WTC11 (cell line): ENCODE measurements around the gene CCL8. TPM values are rescaled to one million over a fixed set of nuclear protein-coding genes. Genes with fewer than 3 reads are reported as not detected.

Experiments used
- ATAC-seq: fragments of 200-7000 bp; cut with Tn5 transposase; 2 replicates; pipeline ENCODE4 v1.10.0; 2021; ENCODE audit warnings: mild to moderate bottlenecking, moderate library complexity
- CTCF ChIA-PET: fragments of 300-600 bp; sonication (Branson Sonifier 250); formaldehyde crosslinking; loops from one replicate; lab custom pipeline; 2021; ENCODE audit warnings: antibody characterized with exemption; lab: Charles Lee
- POLR2A ChIA-PET: fragments of 350-600 bp; sonication (Branson Sonifier 250); formaldehyde crosslinking; loops from one replicate; lab custom pipeline; 2021; ENCODE audit warnings: antibody characterized with exemption; lab: Charles Lee
- DNase-seq: peaks from one replicate; pipeline ENCODE4 v3.0.0; 2021; ENCODE audit warnings: low spot score
- H3K27ac Mint-ChIP-seq: 2 replicates; pipeline ENCODE4 v1.8.0; 2021; ENCODE audit warnings: mixed read lengths
- H3K27me3 Mint-ChIP-seq: 2 replicates; pipeline ENCODE4 v1.8.0; 2021; ENCODE audit warnings: low read depth, mild to moderate bottlenecking, moderate library complexity, mixed read lengths
- H3K36me3 Mint-ChIP-seq: 2 replicates; pipeline ENCODE4 v1.8.0; 2021; ENCODE audit warnings: mixed read lengths
- H3K4me1 Mint-ChIP-seq: 2 replicates; pipeline ENCODE4 v1.8.0; 2022; ENCODE audit warnings: mixed read lengths
- H3K4me3 Mint-ChIP-seq: 2 replicates; pipeline ENCODE4 v1.8.0; 2021; ENCODE audit warnings: mild to moderate bottlenecking, moderate library complexity, mixed read lengths
- H3K9me3 Mint-ChIP-seq: 2 replicates; pipeline ENCODE4 v1.8.0; 2021; ENCODE audit warnings: mixed read lengths
- ATF1 ChIP-seq: sonication (generic); formaldehyde crosslinking; IDR thresholded peaks from 2 replicates; pipeline ENCODE4 v1.8.1; 2023; ENCODE audit warnings: mild to moderate bottlenecking, moderate library complexity, missing genetic modification reagents
- CBFB ChIP-seq: sonication (generic); formaldehyde crosslinking; IDR thresholded peaks from 2 replicates; pipeline ENCODE4 v1.8.1; 2022; ENCODE audit warnings: mild to moderate bottlenecking, low read depth, missing genetic modification reagents
- ELF4 ChIP-seq: sonication (generic); formaldehyde crosslinking; IDR thresholded peaks from 2 replicates; pipeline ENCODE4 v1.8.1; 2022; ENCODE audit warnings: low read depth, mild to moderate bottlenecking, moderate library complexity, missing genetic modification reagents
- EMX1 ChIP-seq: fragments of 250-450 bp; sonication (Bioruptor Pico); IDR thresholded peaks from 2 replicates; pipeline ENCODE4 v1.8.0; 2021; ENCODE audit warnings: mild to moderate bottlenecking
- MLX ChIP-seq: sonication (generic); formaldehyde crosslinking; IDR thresholded peaks from 2 replicates; pipeline ENCODE4 v1.8.1; 2023; ENCODE audit warnings: mild to moderate bottlenecking, missing genetic modification reagents, moderate library complexity
- MYBL2 ChIP-seq: sonication (generic); formaldehyde crosslinking; IDR thresholded peaks from 2 replicates; pipeline ENCODE4 v1.8.1; 2023; ENCODE audit warnings: mild to moderate bottlenecking, moderate library complexity, missing genetic modification reagents
- NFE2L1 ChIP-seq: sonication (generic); formaldehyde crosslinking; IDR thresholded peaks from 2 replicates; pipeline ENCODE4 v1.8.1; 2023; ENCODE audit warnings: missing genetic modification reagents
- NR2C2 ChIP-seq: sonication (generic); formaldehyde crosslinking; IDR thresholded peaks from 2 replicates; pipeline ENCODE4 v1.8.0; 2022; ENCODE audit warnings: mild to moderate bottlenecking, missing genetic modification reagents
- NR3C1 ChIP-seq: sonication (generic); formaldehyde crosslinking; conservative IDR thresholded peaks from 2 replicates; pipeline ENCODE4 v1.8.1; 2023; ENCODE audit warnings: low read depth, mild to moderate bottlenecking, missing genetic modification reagents
- PREB ChIP-seq: sonication (generic); formaldehyde crosslinking; IDR thresholded peaks from 2 replicates; pipeline ENCODE4 v1.8.1; 2022; ENCODE audit warnings: mild to moderate bottlenecking, missing genetic modification reagents, moderate library complexity, borderline replicate concordance
- PRRX2 ChIP-seq: fragments of 250-450 bp; sonication (Bioruptor Pico); IDR thresholded peaks from 2 replicates; pipeline ENCODE4 v1.8.0; 2021; ENCODE audit warnings: mild to moderate bottlenecking
- RELA ChIP-seq: sonication (generic); formaldehyde crosslinking; IDR thresholded peaks from 2 replicates; pipeline ENCODE4 v1.8.1; 2022; ENCODE audit warnings: missing genetic modification reagents, mild to moderate bottlenecking, borderline replicate concordance
- ZNF232 ChIP-seq: sonication (generic); formaldehyde crosslinking; IDR thresholded peaks from 2 replicates; pipeline ENCODE4 v1.8.0; 2022; ENCODE audit warnings: mild to moderate bottlenecking, missing genetic modification reagents
- ZNF416 ChIP-seq: fragments of 250-450 bp; sonication (Bioruptor Pico); IDR thresholded peaks from 2 replicates; pipeline ENCODE4 v1.9.0; 2021; ENCODE audit warnings: mild to moderate bottlenecking, inconsistent platforms
- ZNF532 ChIP-seq: fragments of 250-450 bp; sonication (Bioruptor Pico); IDR thresholded peaks from 2 replicates; pipeline ENCODE4 v1.9.0; 2021; ENCODE audit warnings: mild to moderate bottlenecking, borderline replicate concordance
- total RNA-seq: library from RNA; stranded (reverse); gene quantifications from 3 replicates; pipeline ENCODE4 v1.2.3, GENCODE V29; 2021
- TF ChIP-seq, protein P1 (sequence below): fragments of 250-450 bp; sonication (Bioruptor Pico); IDR thresholded peaks from 2 replicates; pipeline ENCODE4 v1.9.0; 2021; ENCODE audit warnings: mild to moderate bottlenecking
- TF ChIP-seq, protein P2 (sequence below): sonication (generic); formaldehyde crosslinking; IDR thresholded peaks from 2 replicates; pipeline ENCODE4 v1.8.1; 2022; ENCODE audit warnings: low read depth, missing genetic modification reagents, borderline replicate concordance
- TF ChIP-seq, protein P3 (sequence below): sonication (generic); formaldehyde crosslinking; conservative IDR thresholded peaks from 2 replicates; pipeline ENCODE4 v1.8.1; 2022; ENCODE audit warnings: mild to moderate bottlenecking, missing genetic modification reagents
- TF ChIP-seq, protein P4 (sequence below): sonication (generic); formaldehyde crosslinking; IDR thresholded peaks from 2 replicates; pipeline ENCODE4 v1.8.1; 2022; ENCODE audit warnings: missing genetic modification reagents, borderline replicate concordance

Gene CCL8
- total RNA-seq, 1 experiment from 2014 or later = not detected

DNA sequence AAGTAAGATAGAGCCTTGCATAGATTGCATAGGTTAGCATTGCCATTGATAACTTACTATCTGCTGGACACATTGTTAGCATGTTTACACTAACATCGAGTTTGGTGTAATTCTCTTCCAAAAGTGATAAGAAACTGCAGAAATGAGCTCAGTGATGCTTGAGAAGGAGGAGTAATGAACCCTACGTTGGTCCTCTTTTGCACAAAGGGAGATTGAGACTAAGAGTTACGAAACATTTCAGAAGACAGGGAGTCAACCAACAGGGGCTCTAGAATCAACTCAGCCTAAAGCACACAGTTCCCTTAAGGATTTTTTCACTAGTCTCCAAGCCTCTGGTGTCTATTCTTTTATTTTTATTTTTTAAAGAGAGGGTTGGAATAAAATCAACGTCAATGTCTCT lies 42.4 kb upstream of the CCL8 start:
- no peaks in the 10 kb centered on the region for H3K4me1 Mint-ChIP-seq
- peaks cover 27% of the 10 kb centered on the region for H3K27me3 Mint-ChIP-seq
- ChIA-PET POLR2A (interaction anchor here (0.6 kb wide), 1 partner anchor 45 kb away, joined by 4 read pairs; no protein-coding TSS in a partner anchor), CTCF (interaction anchor here (0.8 to 1.1 kb wide), 2 partner anchors 85 to 106 kb away, joined by 3 to 6 read pairs; no protein-coding TSS in a partner anchor)
- H3K27ac Mint-ChIP-seq = no peak overlapping the region
- ATAC-seq = no peak
- no peaks in the 10 kb centered on the region for H3K9me3 Mint-ChIP-seq
- no peaks in the 10 kb centered on the region for H3K36me3 Mint-ChIP-seq
- no peak for DNase-seq
- no peak for TF ChIP-seq PRRX2 (CRISPR knock-in tag)
- no peak for TF ChIP-seq ZNF416 (CRISPR knock-in tag)
- TF ChIP-seq, protein P1, sequence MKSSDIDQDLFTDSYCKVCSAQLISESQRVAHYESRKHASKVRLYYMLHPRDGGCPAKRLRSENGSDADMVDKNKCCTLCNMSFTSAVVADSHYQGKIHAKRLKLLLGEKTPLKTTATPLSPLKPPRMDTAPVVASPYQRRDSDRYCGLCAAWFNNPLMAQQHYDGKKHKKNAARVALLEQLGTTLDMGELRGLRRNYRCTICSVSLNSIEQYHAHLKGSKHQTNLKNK (CRISPR knock-in tag) = no peak
- TF ChIP-seq ZNF232 (CRISPR knock-in tag) = no peak
- TF ChIP-seq, protein P2, sequence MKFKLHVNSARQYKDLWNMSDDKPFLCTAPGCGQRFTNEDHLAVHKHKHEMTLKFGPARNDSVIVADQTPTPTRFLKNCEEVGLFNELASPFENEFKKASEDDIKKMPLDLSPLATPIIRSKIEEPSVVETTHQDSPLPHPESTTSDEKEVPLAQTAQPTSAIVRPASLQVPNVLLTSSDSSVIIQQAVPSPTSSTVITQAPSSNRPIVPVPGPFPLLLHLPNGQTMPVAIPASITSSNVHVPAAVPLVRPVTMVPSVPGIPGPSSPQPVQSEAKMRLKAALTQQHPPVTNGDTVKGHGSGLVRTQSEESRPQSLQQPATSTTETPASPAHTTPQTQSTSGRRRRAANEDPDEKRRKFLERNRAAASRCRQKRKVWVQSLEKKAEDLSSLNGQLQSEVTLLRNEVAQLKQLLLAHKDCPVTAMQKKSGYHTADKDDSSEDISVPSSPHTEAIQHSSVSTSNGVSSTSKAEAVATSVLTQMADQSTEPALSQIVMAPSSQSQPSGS (CRISPR knock-in tag) = no peak
- no peak for TF ChIP-seq ZNF532 (CRISPR knock-in tag)
- no peak for TF ChIP-seq EMX1 (CRISPR knock-in tag)
- TF ChIP-seq, protein P3, sequence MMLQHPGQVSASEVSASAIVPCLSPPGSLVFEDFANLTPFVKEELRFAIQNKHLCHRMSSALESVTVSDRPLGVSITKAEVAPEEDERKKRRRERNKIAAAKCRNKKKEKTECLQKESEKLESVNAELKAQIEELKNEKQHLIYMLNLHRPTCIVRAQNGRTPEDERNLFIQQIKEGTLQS (CRISPR knock-in tag) = no peak
- TF ChIP-seq ATF1 (CRISPR knock-in tag) = no peak
- TF ChIP-seq MYBL2 (CRISPR knock-in tag) = no peak
- no peak for TF ChIP-seq ELF4 (CRISPR knock-in tag)
- TF ChIP-seq NR2C2 (CRISPR knock-in tag) = no peak
- TF ChIP-seq NR3C1 (CRISPR knock-in tag) = no peak
- TF ChIP-seq PREB = no peak
- TF ChIP-seq, protein P4, sequence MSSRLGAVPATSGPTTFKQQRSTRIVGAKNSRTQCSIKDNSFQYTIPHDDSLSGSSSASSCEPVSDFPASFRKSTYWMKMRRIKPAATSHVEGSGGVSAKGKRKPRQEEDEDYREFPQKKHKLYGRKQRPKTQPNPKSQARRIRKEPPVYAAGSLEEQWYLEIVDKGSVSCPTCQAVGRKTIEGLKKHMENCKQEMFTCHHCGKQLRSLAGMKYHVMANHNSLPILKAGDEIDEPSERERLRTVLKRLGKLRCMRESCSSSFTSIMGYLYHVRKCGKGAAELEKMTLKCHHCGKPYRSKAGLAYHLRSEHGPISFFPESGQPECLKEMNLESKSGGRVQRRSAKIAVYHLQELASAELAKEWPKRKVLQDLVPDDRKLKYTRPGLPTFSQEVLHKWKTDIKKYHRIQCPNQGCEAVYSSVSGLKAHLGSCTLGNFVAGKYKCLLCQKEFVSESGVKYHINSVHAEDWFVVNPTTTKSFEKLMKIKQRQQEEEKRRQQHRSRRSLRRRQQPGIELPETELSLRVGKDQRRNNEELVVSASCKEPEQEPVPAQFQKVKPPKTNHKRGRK (CRISPR knock-in tag) = no peak
- TF ChIP-seq MLX = no peak
- no peak for TF ChIP-seq CBFB (CRISPR knock-in tag)
- no peak for TF ChIP-seq NFE2L1 (CRISPR knock-in tag)
- TF ChIP-seq RELA = no peak
- H3K4me3 Mint-ChIP-seq = no peak overlapping the region
